Hematopoietic multipotent progenitor cell treated with erythropoietin and hydrocortisone succinate and interleukin-3 and kit ligand, for 6 days (in vitro differentiated cells): ENCODE measurements around the gene GEMIN2.
"Not testable (repeated sequence)": the region's sequence is repeated elsewhere in the genome, so short reads cannot be mapped to it uniquely, and the experiment has no call there.

ENCODE experiments used
- DNase-seq: peaks from one replicate; pipeline ENCODE4 v3.0.0-alpha.2; 2015

Gene GEMIN2

DNA sequence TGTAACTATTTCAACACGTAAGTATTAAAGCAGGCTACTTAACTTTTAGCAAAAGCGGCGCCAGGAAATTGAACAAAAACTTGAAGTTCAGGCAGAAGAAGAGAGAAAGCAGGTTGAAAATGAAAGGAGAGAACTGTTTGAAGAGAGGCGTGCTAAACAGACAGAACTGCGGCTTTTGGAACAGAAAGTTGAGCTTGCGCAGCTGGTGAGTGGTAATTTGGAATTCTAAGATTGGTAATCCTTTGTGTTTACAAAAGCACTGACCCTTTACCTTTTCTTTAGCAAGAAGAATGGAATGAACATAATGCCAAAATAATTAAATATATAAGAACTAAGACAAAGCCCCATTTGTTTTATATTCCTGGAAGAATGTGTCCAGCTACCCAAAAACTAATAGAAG lies 64.9 kb downstream of the GEMIN2 start:
- DNase-seq, result no peak

DNA sequence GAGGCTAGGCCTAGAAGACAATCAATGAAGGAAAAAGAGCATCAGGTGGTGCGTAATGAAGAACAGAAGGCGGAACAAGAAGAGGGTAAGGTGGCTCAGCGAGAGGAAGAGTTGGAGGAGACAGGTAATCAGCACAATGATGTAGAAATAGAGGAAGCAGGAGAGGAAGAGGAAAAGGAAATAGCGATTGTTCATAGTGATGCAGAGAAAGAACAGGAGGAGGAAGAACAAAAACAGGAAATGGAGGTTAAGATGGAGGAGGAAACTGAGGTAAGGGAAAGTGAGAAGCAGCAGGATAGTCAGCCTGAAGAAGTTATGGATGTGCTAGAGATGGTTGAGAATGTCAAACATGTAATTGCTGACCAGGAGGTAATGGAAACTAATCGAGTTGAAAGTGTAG lies 66.4 kb downstream of the GEMIN2 start:
- no peak for DNase-seq

DNA sequence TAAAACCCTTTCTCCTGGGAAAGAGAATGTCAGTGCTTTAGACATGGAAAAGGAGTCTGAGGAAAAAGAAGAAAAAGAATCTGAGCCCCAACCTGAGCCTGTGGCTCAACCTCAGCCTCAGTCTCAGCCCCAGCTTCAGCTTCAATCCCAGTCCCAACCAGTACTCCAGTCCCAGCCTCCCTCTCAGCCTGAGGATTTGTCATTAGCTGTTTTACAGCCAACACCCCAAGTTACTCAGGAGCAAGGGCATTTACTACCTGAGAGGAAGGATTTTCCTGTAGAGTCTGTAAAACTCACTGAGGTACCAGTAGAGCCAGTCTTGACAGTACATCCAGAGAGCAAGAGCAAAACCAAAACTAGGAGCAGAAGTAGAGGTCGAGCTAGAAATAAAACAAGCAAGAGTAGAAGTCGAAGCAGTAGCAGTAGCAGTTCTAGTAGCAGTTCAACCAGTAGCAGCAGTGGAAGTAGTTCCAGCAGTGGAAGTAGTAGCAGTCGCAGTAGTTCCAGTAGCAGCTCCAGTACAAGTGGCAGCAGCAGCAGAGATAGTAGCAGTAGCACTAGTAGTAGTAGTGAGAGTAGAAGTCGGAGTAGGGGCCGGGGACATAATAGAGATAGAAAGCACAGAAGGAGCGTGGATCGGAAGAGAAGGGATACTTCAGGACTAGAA lies 67.0 kb downstream of the GEMIN2 start:
- DNase-seq, result no peak

DNA sequence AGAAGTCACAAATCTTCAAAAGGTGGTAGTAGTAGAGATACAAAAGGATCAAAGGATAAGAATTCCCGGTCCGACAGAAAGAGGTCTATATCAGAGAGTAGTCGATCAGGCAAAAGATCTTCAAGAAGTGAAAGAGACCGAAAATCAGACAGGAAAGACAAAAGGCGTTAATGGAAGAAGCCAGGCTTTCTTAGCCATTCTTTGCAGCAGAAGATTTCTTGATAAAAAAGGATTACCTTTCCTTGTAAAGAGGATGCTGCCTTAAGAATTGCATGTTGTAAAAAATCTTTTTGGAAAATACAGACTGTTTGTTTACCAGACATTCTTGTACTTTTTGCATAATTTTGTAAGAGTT lies 67.5 kb downstream of the GEMIN2 start:
- DNase-seq, result no peak

DNA sequence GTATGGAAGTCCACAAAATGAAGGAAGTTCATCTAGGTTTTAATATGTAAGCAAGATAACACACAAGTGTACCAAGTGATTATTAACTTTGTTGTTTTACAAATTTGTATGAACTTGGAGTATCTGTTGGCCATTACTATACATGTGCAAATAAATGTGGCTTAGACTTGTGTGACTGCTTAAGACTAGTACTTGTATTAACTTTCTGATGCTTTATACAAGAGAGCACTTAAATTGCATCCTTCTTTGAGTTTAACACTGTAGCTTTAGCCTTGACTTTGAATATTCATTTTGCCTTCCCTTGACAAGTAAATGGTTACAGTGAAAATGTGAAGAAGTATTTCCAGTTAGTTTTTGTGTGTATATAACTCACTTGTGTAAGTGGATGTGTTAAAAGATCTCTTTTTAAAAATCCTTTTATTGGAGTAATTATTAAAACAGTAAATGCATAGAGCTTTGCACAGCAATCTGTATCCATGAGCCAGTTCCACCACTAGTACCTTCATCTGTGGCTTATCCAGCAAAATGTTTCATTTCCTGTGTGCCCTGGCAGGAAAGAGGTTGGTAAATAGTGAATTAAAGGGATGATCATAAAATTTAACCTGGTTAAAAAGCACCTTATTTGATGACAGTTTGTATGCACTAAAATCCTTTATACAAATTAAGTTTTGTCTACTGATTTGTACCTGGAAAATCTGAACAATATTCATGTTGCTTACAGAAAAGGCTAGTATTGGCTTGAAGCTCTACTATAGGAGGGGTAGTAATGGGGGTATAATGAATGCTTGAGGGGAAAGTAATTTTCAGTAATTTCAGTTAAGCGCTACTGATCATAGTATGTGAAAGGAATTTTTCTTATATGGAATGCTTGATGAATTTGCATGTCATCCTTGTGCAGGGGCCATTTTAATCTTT lies 68.9 kb downstream of the GEMIN2 start:
- DNase-seq, result no peak

DNA sequence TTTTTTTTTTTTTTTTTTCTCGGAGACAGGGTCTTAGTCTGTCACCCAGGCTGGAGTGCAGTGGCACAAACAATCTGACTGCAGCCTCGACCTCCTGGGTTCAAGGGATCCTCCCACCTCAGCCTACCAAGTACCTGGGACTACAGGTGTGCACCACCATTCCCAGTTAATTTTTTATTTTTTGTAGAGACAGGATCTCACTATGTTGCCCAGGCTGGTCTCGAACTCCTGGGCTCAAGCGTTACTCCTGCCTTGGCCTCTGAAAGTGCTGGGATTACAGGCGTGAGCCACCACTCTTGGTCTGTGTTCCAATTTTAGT lies 69.5 kb downstream of the GEMIN2 start:
- not testable (repeated sequence) for DNase-seq

DNA sequence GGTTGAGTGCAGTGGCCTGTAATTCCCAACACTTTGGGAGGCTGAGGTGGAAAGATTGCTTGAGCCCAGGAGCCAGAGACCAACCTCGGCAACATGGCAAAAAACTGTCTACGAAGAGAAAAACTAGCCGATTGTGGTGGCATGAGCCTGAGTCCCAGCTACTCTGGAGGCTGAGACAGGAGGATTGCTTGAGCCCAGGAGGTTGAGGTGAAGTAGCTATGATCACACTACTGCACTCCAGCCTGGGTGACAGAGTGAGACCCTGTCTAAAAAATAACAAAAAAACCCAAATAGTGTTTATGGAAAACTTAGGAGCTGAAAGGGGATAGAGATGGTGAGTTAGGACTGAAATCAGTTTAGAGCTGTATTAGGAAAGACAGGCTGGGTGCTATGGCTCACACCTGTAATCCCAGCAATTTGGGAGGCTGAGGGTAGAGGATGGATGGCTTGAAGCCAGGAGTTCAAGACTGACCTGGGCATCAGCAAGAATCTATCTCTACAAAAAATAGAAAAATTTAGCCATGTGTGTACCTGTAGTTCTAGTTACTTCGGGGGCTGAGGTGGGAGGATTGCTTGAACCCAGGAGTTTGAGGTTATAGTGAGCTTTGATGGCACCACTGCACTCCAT lies 70.6 kb downstream of the GEMIN2 start:
- no peak for DNase-seq

DNA sequence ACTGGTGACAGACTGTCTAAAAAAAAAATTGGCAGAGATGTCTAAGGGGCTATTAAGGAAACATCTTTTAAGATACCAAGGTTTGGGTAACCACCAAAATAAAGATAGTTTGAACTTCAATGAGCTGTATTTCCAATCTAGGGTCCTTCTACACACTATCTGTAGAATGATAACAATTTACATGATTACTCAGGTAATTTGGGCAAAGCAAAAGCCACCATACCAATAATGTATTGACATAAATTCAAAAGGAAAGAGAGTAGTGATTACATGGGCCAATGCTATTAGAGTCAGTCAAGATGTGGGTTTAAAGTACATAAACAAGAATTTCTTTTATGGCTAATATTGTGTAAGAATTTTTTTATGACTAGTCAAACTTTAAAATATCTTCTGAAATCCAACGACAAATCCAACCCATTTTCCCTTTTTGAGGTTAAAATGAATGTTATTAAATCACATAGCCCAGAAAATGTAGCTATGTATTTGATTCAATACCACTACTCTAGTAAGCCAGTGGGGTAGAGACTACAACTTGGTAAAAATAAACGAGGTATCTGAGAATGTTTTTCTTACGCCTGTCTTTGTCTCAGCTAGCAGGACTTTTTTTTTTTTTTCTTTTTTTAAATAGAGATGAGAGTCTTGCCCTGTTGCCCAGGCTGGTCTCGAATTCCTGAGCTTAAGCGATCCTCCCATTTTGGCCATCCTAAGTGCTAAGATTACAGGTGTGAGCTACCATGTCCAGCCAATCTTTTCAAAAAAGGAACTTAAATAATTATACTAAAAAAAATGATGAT lies 71.3 kb downstream of the GEMIN2 start:
- DNase-seq, result no peak
